AG09319 (cell line): Measurements from ENCODE around the gene LRP5.
"Not testable (repeated sequence)": the region's sequence is repeated elsewhere in the genome, so short reads cannot be mapped to it uniquely, and the experiment has no call there.

ENCODE experiments used
- DNase-seq: peaks from one replicate; pipeline ENCODE4 v3.0.0-alpha.2; 2010; ENCODE audit warnings: low read depth; ENCODE audit errors: extremely low read depth
- TF ChIP-seq, protein P1 (sequence below): IDR thresholded peaks from 2 replicates; pipeline ENCODE4 v1.5.1; 2011; ENCODE audit warnings: low read depth, mild to moderate bottlenecking, inconsistent platforms, low read length, moderate library complexity

The LRP5 gene

GRCh38 chr11:68274306-68274705, 38.1 kb upstream of the LRP5 start:
- no peak for DNase-seq
- TF ChIP-seq, protein P1, sequence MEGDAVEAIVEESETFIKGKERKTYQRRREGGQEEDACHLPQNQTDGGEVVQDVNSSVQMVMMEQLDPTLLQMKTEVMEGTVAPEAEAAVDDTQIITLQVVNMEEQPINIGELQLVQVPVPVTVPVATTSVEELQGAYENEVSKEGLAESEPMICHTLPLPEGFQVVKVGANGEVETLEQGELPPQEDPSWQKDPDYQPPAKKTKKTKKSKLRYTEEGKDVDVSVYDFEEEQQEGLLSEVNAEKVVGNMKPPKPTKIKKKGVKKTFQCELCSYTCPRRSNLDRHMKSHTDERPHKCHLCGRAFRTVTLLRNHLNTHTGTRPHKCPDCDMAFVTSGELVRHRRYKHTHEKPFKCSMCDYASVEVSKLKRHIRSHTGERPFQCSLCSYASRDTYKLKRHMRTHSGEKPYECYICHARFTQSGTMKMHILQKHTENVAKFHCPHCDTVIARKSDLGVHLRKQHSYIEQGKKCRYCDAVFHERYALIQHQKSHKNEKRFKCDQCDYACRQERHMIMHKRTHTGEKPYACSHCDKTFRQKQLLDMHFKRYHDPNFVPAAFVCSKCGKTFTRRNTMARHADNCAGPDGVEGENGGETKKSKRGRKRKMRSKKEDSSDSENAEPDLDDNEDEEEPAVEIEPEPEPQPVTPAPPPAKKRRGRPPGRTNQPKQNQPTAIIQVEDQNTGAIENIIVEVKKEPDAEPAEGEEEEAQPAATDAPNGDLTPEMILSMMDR = no peak

DNA sequence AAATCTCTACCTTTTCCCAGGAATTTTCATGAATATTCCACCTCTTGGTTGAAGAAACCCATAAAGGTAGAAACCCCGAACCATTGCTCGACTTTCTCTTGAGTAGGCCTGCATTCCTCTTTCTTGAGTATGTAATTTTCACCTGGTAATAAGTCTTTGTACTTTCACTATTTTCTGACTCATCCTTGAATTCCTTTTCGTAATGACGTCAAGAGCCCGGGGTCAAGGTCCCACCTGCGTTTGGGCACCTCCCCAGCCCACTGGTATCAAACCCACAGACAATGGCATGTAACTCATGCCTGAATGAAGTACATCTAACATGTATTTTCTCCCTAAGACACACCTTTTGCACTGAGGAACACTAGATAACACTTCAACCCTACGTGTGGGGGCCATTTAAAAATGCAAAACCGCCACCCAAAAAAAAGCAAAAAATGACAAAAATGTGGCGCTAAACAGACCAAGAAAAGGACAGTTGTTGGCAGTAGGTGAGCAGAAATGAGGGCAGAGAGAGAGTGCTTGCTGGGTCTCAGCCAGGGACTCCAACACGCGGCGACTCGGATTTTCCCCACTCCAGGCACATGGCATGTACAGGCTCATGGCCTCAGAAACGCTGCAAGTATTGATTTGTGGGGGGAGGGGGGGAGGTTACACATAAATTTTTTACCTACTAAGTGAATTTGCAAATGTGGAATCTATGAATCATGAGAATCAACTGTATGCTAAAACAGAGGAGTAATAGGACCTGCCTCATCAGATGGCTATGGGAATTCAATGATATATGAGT, 36.5 kb upstream of the LRP5 start:
- no peak for DNase-seq

DNA sequence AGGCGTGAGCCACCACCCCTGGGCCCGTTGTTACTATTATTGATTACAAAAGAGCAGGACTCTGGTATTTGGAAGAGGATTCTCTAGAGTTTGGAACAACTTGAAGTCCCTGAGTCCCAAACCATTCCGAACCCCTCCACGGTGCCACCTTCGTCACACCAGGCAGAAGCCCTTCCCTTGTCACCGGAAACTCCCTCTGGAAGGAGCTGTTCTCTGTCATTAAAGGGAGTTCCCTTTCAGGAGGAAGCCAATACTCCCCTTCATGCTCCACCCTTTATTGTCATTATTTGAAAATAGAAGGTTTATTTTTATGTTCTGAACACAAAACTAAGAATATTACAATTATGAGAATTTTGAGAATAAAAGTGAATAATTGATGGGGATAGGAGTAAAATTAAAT, 35.5 kb upstream of the LRP5 start:
- TF ChIP-seq, protein P1 = no peak
- DNase-seq = no peak

More for the DNA sequence above, 36.5 kb upstream of the LRP5 start:
- TF ChIP-seq, protein P1 = no peak

- TF ChIP-seq, protein P1 = no peak
These were observed 32.7 kb upstream of the LRP5 start for GRCh38 chr11:68279676-68280075.

DNA sequence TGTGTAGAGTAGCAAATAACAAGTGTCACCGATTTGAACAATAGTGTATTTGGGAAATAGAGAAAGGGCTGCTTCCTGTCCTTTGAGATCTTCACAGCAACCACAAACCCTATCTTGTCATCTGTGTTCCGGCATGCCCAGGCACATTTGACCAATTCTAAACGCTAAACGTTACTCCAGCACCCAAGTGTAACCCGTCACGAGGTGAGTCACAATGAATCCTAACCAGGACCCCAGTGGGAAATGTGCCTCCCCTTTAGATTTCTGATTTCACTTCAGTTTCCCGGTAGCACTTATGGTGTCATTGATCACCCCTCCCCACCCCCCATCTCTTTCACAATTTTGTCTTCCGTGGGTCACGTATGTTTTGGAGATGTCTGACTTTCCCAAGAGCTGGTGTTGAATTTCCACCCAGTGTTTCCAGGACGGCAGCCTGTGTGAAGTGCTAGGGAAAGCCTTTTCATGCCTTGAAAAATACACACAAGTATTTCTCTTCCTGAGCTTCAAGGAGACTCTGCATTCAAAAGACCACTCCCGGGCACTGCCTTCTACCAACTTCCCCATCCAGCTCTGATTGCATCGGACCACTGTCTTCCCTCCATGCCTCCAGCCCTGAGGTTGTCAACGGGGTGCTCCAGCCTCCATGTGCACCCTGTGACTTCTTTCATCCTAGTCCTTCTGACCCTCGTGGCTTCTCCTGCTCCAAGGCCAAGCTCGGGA, 30.1 kb upstream of the LRP5 start:
- DNase-seq = no peak
- TF ChIP-seq, protein P1 = no peak

More at GRCh38 chr11:68279676-68280075, 32.7 kb upstream of the LRP5 start:
- no peak for DNase-seq

GRCh38 chr11:68282861-68283230, 29.5 kb upstream of the LRP5 start:
- no peak for DNase-seq
- TF ChIP-seq, protein P1 = no peak

GRCh38 chr11:68284588-68284987, 27.8 kb upstream of the LRP5 start:
- not testable (repeated sequence) for DNase-seq
